Mesendoderm (in vitro differentiated cells): ENCODE measurements around the gene CFAP45.

ENCODE experiments used
- DNase-seq: peaks from one replicate; pipeline ENCODE4 v3.0.0; 2013
- H2AK5ac ChIP-seq: 2 replicates; pipeline ENCODE4 v1.6.1; 2013; ENCODE audit warnings: low read length, inconsistent platforms
- H2BK120ac ChIP-seq: 2 replicates; pipeline ENCODE4 v1.6.1; 2013; ENCODE audit warnings: low read depth, mild to moderate bottlenecking, low read length, moderate library complexity, mixed read lengths
- H2BK15ac ChIP-seq: replicated peaks from 2 replicates; pipeline ENCODE4 v1.6.1; 2013; ENCODE audit warnings: low read depth, mild to moderate bottlenecking, moderate library complexity
- H2BK5ac ChIP-seq: 2 replicates; pipeline ENCODE4 v1.6.1; 2013; ENCODE audit warnings: low read length, inconsistent platforms
- H3K18ac ChIP-seq: 2 replicates; pipeline ENCODE4 v1.6.1; 2013; ENCODE audit warnings: mild to moderate bottlenecking, low read length, mixed read lengths
- H3K23ac ChIP-seq: one replicate; pipeline ENCODE4 v1.6.1; 2013; ENCODE audit warnings: low read length
- H3K27ac ChIP-seq: 2 replicates; pipeline ENCODE4 v1.5.1; 2013; ENCODE audit warnings: low read depth, mild to moderate bottlenecking, inconsistent platforms, low read length, moderate library complexity
- H3K27me3 ChIP-seq: 2 replicates; pipeline ENCODE4 v1.6.1; 2013; ENCODE audit warnings: low read length, control low read depth, mild to moderate bottlenecking, inconsistent platforms; ENCODE audit not compliant: insufficient read depth, poor library complexity
- H3K36me3 ChIP-seq: 2 replicates; pipeline ENCODE4 v1.6.1; 2013; ENCODE audit warnings: low read length, inconsistent platforms; ENCODE audit not compliant: control insufficient read depth, insufficient read depth
- H3K4ac ChIP-seq: one replicate; pipeline ENCODE4 v1.6.1; 2013; ENCODE audit warnings: low read depth, mild to moderate bottlenecking, low read length, moderate library complexity
- H3K4me1 ChIP-seq: 2 replicates; pipeline ENCODE4 v1.6.1; 2013; ENCODE audit warnings: low read depth, low read length, inconsistent platforms; ENCODE audit not compliant: control insufficient read depth
- H3K4me2 ChIP-seq: 2 replicates; pipeline ENCODE4 v1.6.1; 2013; ENCODE audit warnings: low read length
- H3K4me3 ChIP-seq: 2 replicates; pipeline ENCODE4 v1.5.1; 2013; ENCODE audit warnings: mild to moderate bottlenecking, low read length
- H3K56ac ChIP-seq: one replicate; pipeline ENCODE4 v1.6.1; 2013; ENCODE audit warnings: low read length
- H3K79me1 ChIP-seq: 2 replicates; pipeline ENCODE4 v1.6.1; 2013; ENCODE audit warnings: low read length, inconsistent platforms
- H3K79me2 ChIP-seq: 2 replicates; pipeline ENCODE4 v1.6.1; 2013; ENCODE audit warnings: mild to moderate bottlenecking, low read length; ENCODE audit not compliant: control insufficient read depth, insufficient read depth
- H3K9ac ChIP-seq: 2 replicates; pipeline ENCODE4 v1.6.1; 2013; ENCODE audit warnings: low read length, inconsistent platforms
- H4K5ac ChIP-seq: one replicate; pipeline ENCODE4 v1.6.1; 2013; ENCODE audit warnings: low read length
- H4K8ac ChIP-seq: one replicate; pipeline ENCODE4 v1.6.1; 2013; ENCODE audit warnings: low read depth, mild to moderate bottlenecking, control low read depth, low read length, moderate library complexity
- WGBS: extraction: QIAGEN DNeasy Blood & Tissue Kit; methylation state at CpG from one replicate; pipeline ENCODE4 v1.1.7; 2013; ENCODE audit warnings: low lambda C conversion rate, missing lambda C conversion rate; ENCODE audit not compliant: insufficient coverage; ENCODE audit errors: extremely low coverage; 5-methylcytosine and 5-hydroxymethylcytosine counted together

The CFAP45 gene

GRCh38 chr1:159881622-159882526 lies 18.1 kb downstream of the CFAP45 start:
- no CpG with 5 or more reads among the region's 6 CpGs for WGBS
- Histone ChIP-seq H3K56ac (no peak overlapping the region), H2AK5ac (no peak overlapping the region), H3K4me2 (no peak overlapping the region), H2BK15ac (no peak overlapping the region), H4K8ac (no peak overlapping the region), H3K18ac (no peak overlapping the region), H3K27me3 (no peaks in the 10 kb centered on the region), H3K4ac (no peak overlapping the region), H2BK120ac (no peak overlapping the region), H3K4me1 (no peaks in the 10 kb centered on the region), H3K36me3 (no peaks in the 10 kb centered on the region), H4K5ac (no peak overlapping the region), H3K27ac (no peak overlapping the region), H3K9ac (no peak overlapping the region), H3K79me1 (no peaks in the 10 kb centered on the region), H3K4me3 (no peak overlapping the region), H2BK5ac (no peak overlapping the region), H3K79me2 (no peaks in the 10 kb centered on the region), H3K23ac (no peak overlapping the region)
- no peak for DNase-seq

- Histone ChIP-seq H4K8ac (no peak overlapping the region), H4K5ac (no peak overlapping the region), H3K4me2 (no peak overlapping the region), H3K79me1 (no peaks in the 10 kb centered on the region), H3K56ac (no peak overlapping the region), H3K4me1 (no peaks in the 10 kb centered on the region), H3K4ac (no peak overlapping the region), H3K4me3 (no peak overlapping the region), H3K27ac (no peak overlapping the region), H3K79me2 (no peaks in the 10 kb centered on the region), H2BK5ac (no peak overlapping the region), H2AK5ac (no peak overlapping the region), H3K23ac (no peak overlapping the region), H2BK120ac (no peak overlapping the region), H3K18ac (no peak overlapping the region), H3K36me3 (no peaks in the 10 kb centered on the region), H3K9ac (no peak overlapping the region), H3K27me3 (no peaks in the 10 kb centered on the region), H2BK15ac (no peak overlapping the region)
- no peak for DNase-seq
- WGBS = no CpG with 5 or more reads among the region's 3 CpGs
Measured at GRCh38 chr1:159880430-159880829, 19.5 kb downstream of the CFAP45 start.

GRCh38 chr1:159879977-159880376 lies 20.0 kb downstream of the CFAP45 start:
- no peak overlapping the region for H3K9ac ChIP-seq
- no peak overlapping the region for H3K56ac ChIP-seq
- no peaks in the 10 kb centered on the region for H3K4me1 ChIP-seq
- no peak overlapping the region for H3K23ac ChIP-seq
- no peaks in the 10 kb centered on the region for H3K27me3 ChIP-seq
- H2AK5ac ChIP-seq = no peak overlapping the region
- DNase-seq = no peak
- H2BK15ac ChIP-seq = no peak overlapping the region
- H3K79me2 ChIP-seq = no peaks in the 10 kb centered on the region
- no peak overlapping the region for H3K27ac ChIP-seq
- H4K8ac ChIP-seq = no peak overlapping the region
- no peak overlapping the region for H3K4me2 ChIP-seq
- no peak overlapping the region for H3K4ac ChIP-seq
- no peak overlapping the region for H2BK120ac ChIP-seq
- no CpG with 5 or more reads among the region's 4 CpGs for WGBS
- no peak overlapping the region for H3K18ac ChIP-seq
- H4K5ac ChIP-seq = no peak overlapping the region
- H3K36me3 ChIP-seq = no peaks in the 10 kb centered on the region
- H3K79me1 ChIP-seq = no peaks in the 10 kb centered on the region
- H2BK5ac ChIP-seq = no peak overlapping the region
- H3K4me3 ChIP-seq = no peak overlapping the region

- no peak overlapping the region for H3K18ac ChIP-seq
- no peak overlapping the region for H2AK5ac ChIP-seq
- H2BK5ac ChIP-seq = no peak overlapping the region
- DNase-seq = no peak
- no peak overlapping the region for H2BK15ac ChIP-seq
- H3K4ac ChIP-seq = no peak overlapping the region
- H4K5ac ChIP-seq = no peak overlapping the region
- no peak overlapping the region for H4K8ac ChIP-seq
- no peaks in the 10 kb centered on the region for H3K27me3 ChIP-seq
- H3K36me3 ChIP-seq = no peaks in the 10 kb centered on the region
- H3K79me1 ChIP-seq = no peaks in the 10 kb centered on the region
- H3K4me1 ChIP-seq = no peaks in the 10 kb centered on the region
- WGBS = no CpG with 5 or more reads among the region's 3 CpGs
- H3K79me2 ChIP-seq = no peaks in the 10 kb centered on the region
- H3K23ac ChIP-seq = no peak overlapping the region
- H2BK120ac ChIP-seq = no peak overlapping the region
- H3K4me2 ChIP-seq = no peak overlapping the region
- no peak overlapping the region for H3K56ac ChIP-seq
- H3K9ac ChIP-seq = no peak overlapping the region
- no peak overlapping the region for H3K4me3 ChIP-seq
- no peak overlapping the region for H3K27ac ChIP-seq
Measured at GRCh38 chr1:159879136-159879535, 20.8 kb downstream of the CFAP45 start.

- no peaks in the 10 kb centered on the region for H3K36me3 ChIP-seq
- WGBS = no CpG with 5 or more reads among the region's 6 CpGs
- H3K79me1 ChIP-seq = no peaks in the 10 kb centered on the region
- no peaks in the 10 kb centered on the region for H3K27me3 ChIP-seq
- no peak overlapping the region for H2BK120ac ChIP-seq
- H3K4ac ChIP-seq = no peak overlapping the region
- H4K5ac ChIP-seq = no peak overlapping the region
- H2BK15ac ChIP-seq = no peak overlapping the region
- H4K8ac ChIP-seq = no peak overlapping the region
- no peak overlapping the region for H2BK5ac ChIP-seq
- no peak for DNase-seq
- H3K79me2 ChIP-seq = no peaks in the 10 kb centered on the region
- no peaks in the 10 kb centered on the region for H3K4me1 ChIP-seq
- H3K23ac ChIP-seq = no peak overlapping the region
- H3K4me2 ChIP-seq = no peak overlapping the region
- no peak overlapping the region for H3K4me3 ChIP-seq
- no peak overlapping the region for H3K18ac ChIP-seq
- no peak overlapping the region for H3K27ac ChIP-seq
- H2AK5ac ChIP-seq = no peak overlapping the region
- H3K9ac ChIP-seq = no peak overlapping the region
- H3K56ac ChIP-seq = no peak overlapping the region
Measured at GRCh38 chr1:159877695-159878444, 22.1 kb downstream of the CFAP45 start.
